Limb (tissue), 2 donors: ENCODE measurements around the gene AFF3.

Source experiments
- DNase-seq, 2 donors: peaks; one replicate each; pipeline ENCODE4 v3.0.0-alpha.2; 2016; ENCODE audit errors: extremely low spot score in 2 of 2

Gene AFF3

GRCh38 chr2:100072503-100072902, 69.9 kb downstream of the AFF3 start:
- no peak for DNase-seq

GRCh38 chr2:100071335-100072043, 70.9 kb downstream of the AFF3 start:
- DNase-seq, result no peak

- DNase-seq, result no peak
Observed at GRCh38 chr2:100070078-100070477, 72.3 kb downstream of the AFF3 start.

- DNase-seq, result no peak
Observed at GRCh38 chr2:100068395-100068794, 74.0 kb downstream of the AFF3 start.

GRCh38 chr2:100067784-100068183, 74.6 kb downstream of the AFF3 start:
- DNase-seq, result no peak

- no peak for DNase-seq
Observed at GRCh38 chr2:100066856-100067255, 75.5 kb downstream of the AFF3 start.

GRCh38 chr2:100066246-100066645, 76.1 kb downstream of the AFF3 start:
- no peak for DNase-seq

GRCh38 chr2:100064592-100065428, 77.6 kb downstream of the AFF3 start:
- no peak for DNase-seq

- DNase-seq, result no peak
Observed at GRCh38 chr2:100064165-100064564, 78.2 kb downstream of the AFF3 start.

- no peak for DNase-seq
Observed at GRCh38 chr2:100063459-100063953, 78.9 kb downstream of the AFF3 start.

GRCh38 chr2:100062336-100062735, 80.1 kb downstream of the AFF3 start:
- no peak for DNase-seq

- no peak for DNase-seq
Observed at GRCh38 chr2:100060875-100061274, 81.5 kb downstream of the AFF3 start.

GRCh38 chr2:100059638-100060037, 82.8 kb downstream of the AFF3 start:
- no peak for DNase-seq

GRCh38 chr2:100057901-100058261, 84.5 kb downstream of the AFF3 start:
- no peak for DNase-seq

- DNase-seq, result no peak
Observed at GRCh38 chr2:100054426-100054825, 88.0 kb downstream of the AFF3 start.

- DNase-seq, result no peak
Observed at GRCh38 chr2:100053087-100053885, 89.1 kb downstream of the AFF3 start.

- no peak for DNase-seq
Observed at GRCh38 chr2:100052650-100053049, 89.7 kb downstream of the AFF3 start.

- DNase-seq, result no peak
Observed at GRCh38 chr2:100051253-100051652, 91.1 kb downstream of the AFF3 start.

- no peak for DNase-seq
Observed at GRCh38 chr2:100050685-100051084, 91.7 kb downstream of the AFF3 start.

GRCh38 chr2:100046961-100047947, 95.1 kb downstream of the AFF3 start:
- no peak for DNase-seq

- no peak for DNase-seq
Observed at GRCh38 chr2:100045000-100045399, 97.4 kb downstream of the AFF3 start.
